ENCODE measurements around the gene TAPBP.

- TF ChIP-seq, protein P1, sequence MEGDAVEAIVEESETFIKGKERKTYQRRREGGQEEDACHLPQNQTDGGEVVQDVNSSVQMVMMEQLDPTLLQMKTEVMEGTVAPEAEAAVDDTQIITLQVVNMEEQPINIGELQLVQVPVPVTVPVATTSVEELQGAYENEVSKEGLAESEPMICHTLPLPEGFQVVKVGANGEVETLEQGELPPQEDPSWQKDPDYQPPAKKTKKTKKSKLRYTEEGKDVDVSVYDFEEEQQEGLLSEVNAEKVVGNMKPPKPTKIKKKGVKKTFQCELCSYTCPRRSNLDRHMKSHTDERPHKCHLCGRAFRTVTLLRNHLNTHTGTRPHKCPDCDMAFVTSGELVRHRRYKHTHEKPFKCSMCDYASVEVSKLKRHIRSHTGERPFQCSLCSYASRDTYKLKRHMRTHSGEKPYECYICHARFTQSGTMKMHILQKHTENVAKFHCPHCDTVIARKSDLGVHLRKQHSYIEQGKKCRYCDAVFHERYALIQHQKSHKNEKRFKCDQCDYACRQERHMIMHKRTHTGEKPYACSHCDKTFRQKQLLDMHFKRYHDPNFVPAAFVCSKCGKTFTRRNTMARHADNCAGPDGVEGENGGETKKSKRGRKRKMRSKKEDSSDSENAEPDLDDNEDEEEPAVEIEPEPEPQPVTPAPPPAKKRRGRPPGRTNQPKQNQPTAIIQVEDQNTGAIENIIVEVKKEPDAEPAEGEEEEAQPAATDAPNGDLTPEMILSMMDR (IDR thresholded peaks at IDR 0.05) = no peak
- no peak for TF ChIP-seq POLR2A (IDR thresholded peaks at IDR 0.05)
Observed at GRCh38 chr6:33276581-33276863, 37.4 kb downstream of the TAPBP start.
